HG03469 (cell line): Measurements from ENCODE around the gene GNG10.
A peak's percentile ranks its signal among the peaks of the same experiment; 100 is the strongest.
"Not testable (repeated sequence)": the region's sequence is repeated elsewhere in the genome, so short reads cannot be mapped to it uniquely, and the experiment has no call there.

Experiments
- ATAC-seq: cut with Tn5 transposase; IDR thresholded peaks from one replicate; pipeline ENCODE4 v1.9.1; 2021; ENCODE audit warnings: mild to moderate bottlenecking, moderate library complexity, moderate number of reproducible peaks; ENCODE audit not compliant: unreplicated experiment

GNG10 gene

DNA sequence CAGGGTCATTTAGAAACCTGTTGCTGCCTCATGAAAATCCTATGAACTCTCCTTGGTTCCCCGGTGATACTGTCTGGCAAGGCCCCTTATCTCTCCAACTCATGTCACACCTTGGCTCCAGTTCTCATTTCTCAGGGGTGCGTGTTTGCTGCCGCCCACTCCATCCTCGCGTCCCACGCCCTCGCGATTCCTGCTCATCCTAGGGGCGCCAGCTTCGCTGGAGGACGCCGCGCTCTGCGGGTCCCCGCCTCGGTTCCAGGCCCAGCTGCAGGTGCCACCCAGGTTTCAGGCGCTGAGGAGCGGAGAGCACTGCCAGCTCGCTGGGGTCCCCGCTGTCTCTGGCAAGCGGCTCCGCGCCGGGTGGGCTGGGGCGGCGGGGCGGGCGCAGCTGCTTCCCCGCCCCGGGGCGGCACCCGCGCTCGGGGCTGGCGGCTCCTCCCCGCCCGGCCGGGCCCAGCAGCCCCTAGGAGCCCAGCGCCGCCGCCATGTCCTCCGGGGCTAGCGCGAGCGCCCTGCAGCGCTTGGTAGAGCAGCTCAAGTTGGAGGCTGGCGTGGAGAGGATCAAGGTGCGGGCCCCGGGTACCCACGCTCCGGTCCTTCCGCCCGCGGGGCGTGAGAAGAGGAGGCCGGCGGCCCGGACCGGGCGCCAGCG is at the start of gene GNG10:
Gene GNG10, plus strand, starts transcription at position 456 of the 652 bp plus-strand sequence. Its CDS starts 30 bp downstream, at position 486.
- ATAC-seq: peak; percentile 57

DNA sequence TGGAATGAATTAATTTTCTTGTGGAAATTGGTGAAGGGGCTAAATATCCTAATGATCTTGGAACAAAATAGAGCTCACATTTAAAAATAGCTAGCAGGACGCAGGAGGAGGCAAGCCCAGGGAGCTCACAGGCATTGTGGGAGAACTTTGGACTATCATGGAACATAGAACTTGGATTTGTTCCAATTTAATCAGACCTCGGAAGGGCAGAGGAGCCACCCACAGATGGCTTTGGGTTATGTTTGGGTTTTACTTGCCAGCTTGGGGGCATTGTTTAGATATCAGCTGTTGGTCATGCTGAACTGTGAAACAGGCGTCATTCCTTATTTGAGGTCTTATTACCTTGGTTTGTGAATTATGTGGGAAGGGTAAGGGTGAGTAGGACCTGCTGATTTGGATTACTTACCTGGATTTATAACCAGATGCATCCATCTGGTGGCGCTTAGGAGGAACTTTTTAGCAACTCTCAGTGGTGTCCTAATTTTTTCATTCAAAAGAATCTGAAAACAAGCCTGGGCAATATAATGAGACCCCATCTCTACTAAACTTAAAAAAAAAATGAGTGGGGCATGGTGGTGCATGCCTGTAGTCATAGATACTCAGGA is 47.9 kb upstream of the GNG10 start:
- ATAC-seq: no peak

DNA sequence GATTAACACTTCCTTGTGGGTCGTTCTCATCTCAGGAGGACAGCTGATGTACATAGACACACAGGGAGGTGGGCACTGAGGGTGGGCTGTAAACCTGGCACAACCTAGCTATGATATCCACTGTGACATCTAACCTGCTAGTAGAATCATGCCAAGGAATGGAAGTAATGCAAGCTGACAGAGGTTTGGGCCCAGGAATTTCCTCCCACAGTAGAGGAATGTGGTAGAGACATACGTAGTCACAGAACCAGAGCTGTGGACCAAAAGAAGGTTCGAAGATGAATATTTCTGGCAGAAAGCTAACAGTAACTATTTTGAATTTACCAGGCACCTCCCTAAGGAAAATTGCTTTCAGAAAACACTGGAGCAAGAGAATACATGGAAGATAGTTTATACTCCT is 45.5 kb upstream of the GNG10 start:
- ATAC-seq: no peak

DNA sequence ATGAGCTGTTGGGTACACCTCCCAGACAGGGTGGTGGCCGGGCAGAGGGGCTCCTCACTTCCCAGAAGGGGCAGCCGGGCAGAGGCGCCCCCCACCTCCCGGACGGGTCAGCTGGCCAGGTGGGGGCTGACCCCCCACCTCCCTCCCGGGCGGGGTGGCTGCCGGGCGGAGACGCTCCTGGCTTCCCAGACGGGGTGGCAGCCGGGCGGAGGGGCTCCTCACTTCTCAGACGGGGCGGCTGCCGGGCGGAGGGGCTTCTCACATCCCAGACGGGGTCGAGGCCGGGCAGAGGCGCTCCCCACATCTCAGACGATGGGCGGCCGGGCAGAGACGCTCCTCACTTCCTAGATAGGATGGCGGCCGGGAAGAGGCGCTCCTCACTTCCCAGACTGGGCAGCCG is 44.1 kb upstream of the GNG10 start:
- ATAC-seq: not testable (repeated sequence)

DNA sequence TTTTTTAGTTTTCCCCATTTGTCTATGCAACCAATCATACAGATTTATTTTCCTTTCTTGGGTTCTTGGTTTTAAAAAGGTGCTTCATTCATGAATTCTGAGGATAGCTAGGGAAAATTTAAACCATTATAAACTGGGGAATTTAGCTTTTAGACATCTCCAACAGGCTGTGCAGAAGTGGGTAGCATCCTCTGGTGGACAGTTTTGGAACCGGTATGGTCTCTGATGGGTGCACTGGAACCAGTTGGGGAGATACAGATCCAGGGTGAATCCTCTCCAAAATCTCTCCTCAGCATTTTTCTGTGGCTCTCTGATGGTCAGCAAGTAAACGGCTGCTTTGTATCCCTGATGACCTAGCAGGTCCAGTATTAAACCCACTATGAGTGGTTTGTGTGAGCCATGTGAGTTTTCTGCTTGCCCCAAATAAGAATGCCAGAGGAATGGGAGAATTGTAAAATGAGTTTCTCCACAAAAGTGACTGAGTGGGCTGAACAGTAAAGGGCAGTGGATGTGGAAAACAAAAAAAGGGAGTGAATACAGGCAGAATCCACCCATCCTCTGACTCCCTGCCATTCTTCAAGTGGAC is 39.4 kb upstream of the GNG10 start:
- no peak for ATAC-seq

DNA sequence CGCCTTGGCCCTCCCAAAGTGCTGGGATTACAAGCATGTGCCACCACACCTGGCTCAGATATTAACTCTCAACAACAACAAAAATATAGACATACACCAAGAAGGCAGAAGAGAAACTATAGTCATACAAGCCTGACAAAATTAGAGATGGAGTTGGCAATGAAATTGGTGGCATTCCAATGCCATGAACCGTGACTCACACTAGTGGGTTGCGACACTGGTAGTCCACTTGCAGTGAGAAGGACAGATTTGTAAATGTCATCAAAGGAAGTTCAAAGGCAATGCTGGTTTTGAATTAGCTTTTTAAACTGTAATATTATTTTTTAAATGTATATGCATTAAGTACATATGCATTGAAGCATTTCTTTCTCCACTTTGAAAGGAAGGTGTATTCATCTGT is 38.8 kb upstream of the GNG10 start:
- ATAC-seq: no peak

DNA sequence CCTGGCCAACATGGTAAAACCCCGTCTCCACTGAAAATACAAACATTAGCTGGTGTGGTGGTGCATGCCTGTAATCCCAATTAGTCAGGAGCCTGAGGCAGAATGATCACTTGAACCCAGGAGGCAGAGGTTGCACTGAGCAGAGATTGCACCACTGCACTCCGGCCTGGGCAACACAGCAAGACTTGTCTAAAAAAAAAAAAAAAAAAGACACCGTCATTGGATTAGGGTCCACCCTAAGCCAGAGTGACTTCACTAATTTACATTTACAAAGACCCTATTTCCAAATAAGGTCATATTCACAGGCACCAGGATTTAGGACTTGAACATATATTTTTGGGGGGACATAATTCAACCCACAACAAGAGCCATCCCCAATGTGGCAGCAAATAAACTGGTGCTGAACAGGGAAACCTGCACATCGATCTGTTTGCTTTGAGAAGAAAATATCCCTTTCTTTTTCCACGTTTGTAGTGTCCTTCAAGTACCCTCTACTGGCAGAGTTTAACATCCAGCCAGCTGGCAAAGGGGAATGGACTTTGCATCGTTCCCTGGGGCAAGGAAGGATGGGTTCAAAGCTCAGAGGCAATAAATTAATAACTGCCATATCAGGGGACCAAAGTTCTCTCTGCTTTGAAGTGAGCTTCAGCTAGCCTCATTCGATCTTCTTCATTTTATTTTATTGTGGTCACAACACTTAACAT is 34.0 kb upstream of the GNG10 start:
- no peak for ATAC-seq

DNA sequence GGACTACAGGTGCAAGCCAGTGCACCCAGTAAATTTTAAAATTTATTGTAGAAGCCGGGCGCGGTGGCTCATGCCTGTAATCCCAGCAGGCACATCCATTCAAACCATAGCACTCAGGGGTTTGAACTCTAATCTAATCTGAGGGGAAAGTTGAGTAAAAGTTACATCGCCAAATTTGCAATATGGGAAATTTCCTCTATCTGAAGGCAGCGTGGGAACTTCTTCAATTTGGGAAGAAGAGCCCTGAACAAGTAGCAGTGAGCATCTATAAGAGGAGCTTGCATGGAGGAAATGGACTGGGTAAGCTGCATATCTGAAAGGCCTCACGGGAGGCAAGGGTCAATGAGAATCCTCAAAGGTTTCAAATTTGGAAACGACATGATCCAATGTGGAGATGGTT is 33.0 kb upstream of the GNG10 start:
- no peak for ATAC-seq

DNA sequence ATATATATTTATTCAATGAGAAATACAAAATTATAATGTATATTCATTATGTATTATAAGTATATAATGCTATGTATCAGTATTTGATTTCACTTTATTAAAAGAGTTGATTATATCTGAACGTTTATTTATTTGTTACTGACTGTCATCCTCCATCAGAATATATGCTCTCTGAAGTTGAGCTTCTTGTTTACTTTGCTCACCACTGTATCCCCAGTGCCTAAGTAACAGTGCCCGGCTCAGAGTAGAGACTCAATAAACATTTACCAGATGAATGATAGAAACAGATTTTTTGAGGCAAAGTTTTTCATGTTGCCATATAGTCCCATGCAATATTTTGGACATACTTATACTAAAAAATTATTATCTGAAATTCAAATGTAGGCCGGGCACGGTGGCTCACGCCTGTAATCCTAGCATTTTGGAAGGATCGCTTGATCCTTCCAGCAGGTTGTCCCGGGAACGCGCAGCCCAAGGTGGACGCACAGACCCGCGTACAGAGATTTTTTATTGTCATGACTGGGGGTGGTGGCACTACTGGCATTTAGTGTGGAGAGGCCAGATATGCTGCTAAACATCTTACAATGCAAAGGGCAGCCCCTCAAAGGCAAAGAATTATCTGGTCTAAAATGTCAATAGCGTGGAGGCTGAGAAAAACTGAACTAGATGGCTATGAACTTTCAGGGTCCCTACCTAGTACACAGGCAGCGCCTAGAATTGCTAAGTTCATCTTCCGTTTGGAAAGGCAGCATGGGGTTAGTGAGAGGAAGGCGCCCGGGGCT is 31.0 kb upstream of the GNG10 start:
- no peak for ATAC-seq

DNA sequence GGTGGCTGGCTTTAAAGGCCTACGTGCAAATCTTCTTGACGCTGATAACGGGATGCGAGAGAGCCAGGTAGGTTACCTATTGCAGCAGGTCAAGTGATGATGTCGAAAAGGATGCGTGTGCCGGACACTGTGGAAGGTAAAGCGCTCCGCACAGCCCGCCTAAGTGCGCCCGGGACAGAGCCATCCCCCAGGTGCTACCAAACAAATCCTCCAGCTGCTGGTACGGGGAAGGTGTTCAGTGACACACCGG is 30.5 kb upstream of the GNG10 start:
- ATAC-seq: no peak

DNA sequence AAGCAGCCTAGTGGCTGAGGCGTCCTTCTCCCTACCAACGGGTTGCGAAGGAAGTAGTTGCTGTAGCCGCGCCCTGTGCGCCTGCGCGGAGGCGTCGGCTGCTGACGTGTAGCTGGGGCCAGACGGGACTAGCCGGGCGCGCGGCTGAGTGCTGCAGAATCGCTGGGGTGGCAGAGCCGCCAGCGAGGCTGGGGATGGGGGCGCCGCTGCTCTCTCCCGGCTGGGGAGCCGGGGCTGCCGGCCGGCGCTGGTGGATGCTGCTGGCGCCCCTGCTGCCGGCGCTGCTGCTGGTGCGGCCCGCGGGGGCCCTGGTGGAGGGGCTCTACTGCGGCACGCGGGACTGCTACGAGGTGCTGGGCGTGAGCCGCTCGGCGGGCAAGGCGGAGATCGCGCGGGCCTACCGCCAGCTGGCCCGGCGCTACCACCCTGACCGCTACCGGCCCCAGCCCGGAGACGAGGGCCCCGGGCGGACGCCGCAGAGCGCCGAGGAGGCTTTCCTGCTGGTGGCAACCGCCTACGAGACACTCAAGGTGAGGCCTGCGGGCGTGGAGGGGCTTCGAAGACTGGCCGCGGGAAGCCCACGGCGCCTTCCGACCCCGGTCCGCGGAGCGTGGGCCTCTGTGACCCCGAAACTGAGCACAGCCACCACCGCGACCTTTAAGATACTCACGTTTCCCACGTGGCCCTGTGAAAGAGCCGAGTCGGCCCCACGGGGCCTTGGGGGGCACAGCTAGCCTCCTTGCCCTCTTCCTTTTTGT is 30.0 kb upstream of the GNG10 start, which contains the start of gene DNAJC25:
Gene DNAJC25, plus strand, starts transcription at position 121 of the 758 bp plus-strand sequence. Its CDS starts 74 bp downstream, at position 195.
- peak; percentile 96 for ATAC-seq

DNA sequence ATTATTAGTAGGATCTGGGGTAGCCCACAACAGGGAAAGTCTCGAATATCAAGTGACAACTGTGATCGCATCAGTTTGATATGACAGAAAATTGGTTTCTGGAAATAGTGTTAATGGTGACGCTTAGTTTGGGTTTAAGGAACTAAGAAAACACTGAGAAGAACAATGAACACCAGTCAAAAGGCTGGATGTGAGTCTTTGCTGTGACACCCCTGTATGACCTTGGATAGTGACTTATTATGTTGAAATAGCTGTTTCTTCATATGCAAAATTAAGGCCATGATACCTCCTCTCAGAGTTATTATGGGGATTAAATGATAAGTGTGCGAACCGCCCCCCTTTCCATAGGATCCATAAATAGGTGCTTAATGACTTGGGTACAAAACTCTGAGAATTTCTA is 29.3 kb upstream of the GNG10 start:
- ATAC-seq: no peak

DNA sequence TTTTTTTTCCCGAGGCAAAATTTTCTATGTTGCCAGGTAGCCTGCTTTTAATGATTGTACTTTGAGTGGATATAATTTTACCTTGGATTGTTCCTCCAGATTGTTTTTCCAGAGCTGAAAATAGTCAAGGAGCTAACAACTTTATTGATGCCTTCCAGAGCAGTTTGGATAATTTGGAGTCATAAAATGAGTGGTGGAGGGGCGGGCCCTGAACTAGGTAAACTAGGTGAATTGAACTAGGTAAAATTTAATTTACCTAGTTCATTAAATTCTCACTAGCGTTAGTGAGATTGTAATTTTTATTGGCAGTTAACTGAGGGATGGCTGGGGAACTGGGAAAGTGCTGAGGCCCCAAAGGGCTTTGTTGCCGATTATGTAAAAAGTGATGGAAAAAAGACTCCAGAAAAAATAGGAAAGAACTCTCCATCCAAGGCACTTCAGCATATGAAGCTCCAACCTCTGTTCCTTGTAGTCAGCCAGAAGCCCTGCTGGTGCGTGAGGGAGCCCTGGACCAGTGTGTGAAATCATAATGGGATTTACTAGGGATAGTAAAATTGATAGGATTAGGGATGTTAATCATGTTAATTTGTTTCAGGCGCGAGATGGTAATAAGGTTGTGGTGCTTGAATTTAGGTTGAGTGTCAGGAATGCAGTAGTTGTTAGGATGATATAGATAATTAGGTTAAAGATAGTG is 28.6 kb upstream of the GNG10 start:
- ATAC-seq: no peak

DNA sequence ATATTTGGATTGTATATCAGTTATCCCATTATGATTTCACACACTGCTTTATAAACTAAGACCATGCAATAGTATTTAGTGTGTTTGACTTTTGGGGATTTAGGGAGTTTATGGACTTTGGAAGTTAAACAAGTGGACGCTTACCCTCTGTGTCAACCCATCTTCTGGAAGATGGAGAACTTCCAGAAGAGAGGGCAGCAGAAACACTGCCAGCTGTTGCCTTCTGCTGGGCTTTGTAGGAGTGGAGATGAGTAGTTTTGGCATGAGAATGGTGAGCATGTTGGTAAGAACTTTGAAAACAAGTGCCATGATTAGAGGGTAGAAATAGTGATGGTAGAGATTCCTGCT is 28.0 kb upstream of the GNG10 start:
- ATAC-seq: no peak

DNA sequence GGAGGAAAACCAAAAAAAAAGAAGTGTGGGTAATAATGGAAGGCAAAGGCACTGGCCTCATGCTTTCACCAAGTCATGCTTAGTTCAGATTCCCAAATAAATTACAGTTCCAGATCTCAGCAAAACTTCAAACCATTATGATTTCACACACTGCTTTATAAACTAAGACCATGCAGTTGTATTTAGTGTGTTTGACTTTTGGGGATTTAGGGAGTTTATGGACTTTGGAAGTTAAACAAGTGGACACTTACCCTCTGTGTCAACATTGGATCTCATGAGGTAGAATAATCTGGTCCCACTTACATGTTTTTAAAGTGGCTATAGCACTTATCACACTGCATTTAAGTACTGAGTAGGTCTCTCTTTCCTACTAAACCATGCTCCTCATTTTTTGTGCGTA is 26.5 kb upstream of the GNG10 start:
- no peak for ATAC-seq

DNA sequence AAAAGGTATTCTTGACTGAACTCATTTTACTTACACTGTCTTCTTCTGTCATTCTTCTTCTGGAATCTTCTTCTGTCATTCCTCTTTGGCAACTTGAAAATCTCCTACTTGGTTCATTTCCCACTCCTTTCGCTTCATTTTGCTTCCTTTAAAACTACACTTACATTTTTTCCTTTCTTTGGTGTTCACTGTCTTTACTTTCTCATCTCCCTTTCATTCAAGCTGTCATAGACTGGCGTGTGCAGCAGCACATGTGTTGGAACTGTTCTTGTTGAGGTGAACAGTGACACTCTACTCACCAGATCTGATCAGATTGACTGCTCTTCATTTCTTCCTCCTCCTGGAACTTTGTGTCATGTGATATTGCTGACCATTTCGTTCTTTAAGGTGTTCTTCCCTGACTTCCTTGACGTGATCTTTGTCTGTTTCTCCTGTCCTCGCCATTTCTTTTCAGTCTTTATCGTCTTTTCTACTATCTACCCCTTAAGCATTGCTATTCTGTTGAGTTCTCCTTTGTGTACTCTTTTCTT is 23.9 kb upstream of the GNG10 start:
- no peak for ATAC-seq

DNA sequence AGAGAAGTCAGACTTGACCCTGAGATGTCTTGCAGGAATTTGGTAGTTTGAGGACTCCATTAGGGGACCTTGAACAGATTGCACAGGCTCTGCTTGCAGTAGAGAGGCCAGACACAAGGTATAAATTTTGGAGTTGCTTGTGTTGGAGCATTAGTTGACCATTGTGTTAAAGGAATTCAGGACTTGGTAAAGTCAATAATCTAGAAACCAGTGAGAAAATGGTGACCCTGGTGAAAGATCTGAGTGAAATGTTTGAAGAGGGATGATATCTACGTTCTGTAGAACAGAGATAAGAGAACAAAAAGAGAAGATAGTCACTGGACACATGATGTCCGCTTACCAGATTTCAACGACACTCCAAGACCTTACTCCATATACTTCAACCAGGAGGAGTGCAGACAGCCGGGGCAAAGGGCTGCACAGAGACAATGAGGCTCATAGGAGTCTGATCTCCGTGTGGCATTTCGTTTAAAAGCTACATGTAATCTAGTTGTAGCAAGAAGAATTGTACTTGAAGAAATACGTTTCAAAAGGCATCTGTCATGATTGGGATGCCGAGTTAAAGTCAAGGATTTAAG is 17.1 kb upstream of the GNG10 start:
- no peak for ATAC-seq

DNA sequence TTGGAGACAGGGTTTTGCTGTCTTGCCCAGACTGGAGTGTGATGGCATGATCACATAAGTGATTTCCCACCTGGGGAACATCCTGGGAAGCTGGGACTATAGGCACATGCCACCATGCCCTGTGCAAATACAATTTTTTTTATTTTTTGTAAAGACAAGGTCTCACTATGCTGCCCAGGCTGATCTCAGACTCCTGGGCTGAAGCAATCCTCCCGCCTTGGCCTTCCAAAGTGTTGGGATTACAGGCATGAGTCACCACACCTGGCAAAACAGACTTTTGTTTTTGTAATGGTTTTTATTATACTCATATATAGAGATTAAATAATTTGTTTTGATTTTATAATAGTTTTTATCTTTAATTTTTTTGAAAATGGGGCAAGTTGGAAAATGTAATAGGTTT is 15.6 kb upstream of the GNG10 start:
- no peak for ATAC-seq

DNA sequence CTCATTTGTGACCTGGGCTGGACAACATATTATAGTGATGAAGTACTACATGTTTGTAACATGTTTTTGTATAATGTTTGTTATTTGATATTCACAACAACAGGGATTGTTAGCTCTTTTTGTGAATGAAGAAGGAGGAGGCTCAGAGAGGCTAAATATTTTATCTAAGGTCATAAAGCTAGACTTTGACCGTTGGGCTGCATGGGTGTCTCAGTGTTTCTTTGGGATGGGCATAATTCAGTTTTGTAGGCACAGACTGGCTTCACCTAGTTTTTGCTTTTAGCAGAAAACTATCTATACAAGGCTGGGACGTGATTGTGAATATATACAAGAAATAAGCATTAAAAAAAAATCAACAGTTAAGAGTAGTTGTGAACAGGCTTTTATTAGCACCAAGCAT is 15.0 kb upstream of the GNG10 start:
- no peak for ATAC-seq

DNA sequence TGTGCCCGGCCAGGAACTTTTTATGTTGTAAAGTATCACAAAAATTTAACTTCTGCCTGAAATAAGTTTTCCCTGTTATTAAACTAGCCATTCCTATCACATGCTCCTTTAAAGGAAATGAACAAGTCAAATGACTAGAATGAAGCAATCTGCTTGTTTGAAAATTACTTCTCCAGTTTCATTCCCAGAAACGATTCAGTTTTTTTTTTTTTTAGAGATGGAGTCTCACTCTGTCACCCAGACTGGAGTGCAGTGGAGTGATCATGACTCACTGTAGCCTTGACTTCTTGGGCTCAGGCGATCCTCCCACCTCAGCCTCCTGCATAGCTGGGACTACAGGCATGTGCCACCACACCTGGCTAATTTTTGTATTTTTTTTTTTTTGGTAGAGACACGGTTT is 13.3 kb upstream of the GNG10 start:
- ATAC-seq: no peak
